Testis (tissue), 3 donors: ENCODE data around the gene MACROD2. TPM values are rescaled to one million over a fixed set of nuclear protein-coding genes. Genes with fewer than 3 reads are reported as not detected.

ENCODE experiments used
- DNase-seq: peaks from one replicate; pipeline ENCODE4 v3.0.0-alpha.2; 2019
- H3K27ac ChIP-seq, 2 donors: fragments of 200-600 bp; sonication (generic); one replicate each; pipeline ENCODE4 v1.5.1; 2019
- H3K27me3 ChIP-seq: fragments of 200-600 bp; sonication (generic); one replicate; pipeline ENCODE4 v1.5.1; 2019
- H3K36me3 ChIP-seq: fragments of 200-600 bp; sonication (generic); one replicate; pipeline ENCODE4 v1.5.1; 2017; ENCODE audit warnings: low read depth; ENCODE audit errors: missing control alignments
- H3K4me1 ChIP-seq: fragments of 200-600 bp; sonication (generic); one replicate; pipeline ENCODE4 v1.5.1; 2019
- H3K4me3 ChIP-seq, 2 donors: fragments of 200-600 bp; sonication (generic); one replicate each; pipeline ENCODE4 v1.5.1; 2017 to 2019
- H3K9me3 ChIP-seq: fragments of 200-600 bp; sonication (generic); one replicate; pipeline ENCODE4 v1.5.1; 2017
- CTCF ChIP-seq, 3 experiments: fragments of 450-650 bp in 2 of 3; fragments of 200-600 bp in 1 of 3; sonication (generic) in 1 of 3; IDR thresholded peaks; one replicate each; pipeline ENCODE4 v1.5.1; 2016 to 2019; ENCODE audit warnings: antibody characterized with exemption in 3 of 3, mild to moderate bottlenecking in 2 of 3, moderate library complexity in 1 of 3
- POLR2A ChIP-seq: fragments of 450-650 bp; IDR thresholded peaks from one replicate; pipeline ENCODE4 v1.6.1; 2017; ENCODE audit warnings: antibody characterized with exemption, mild to moderate bottlenecking, moderate library complexity
- WGBS, 2 donors: methylation state at CpG; one replicate each; pipeline ENCODE4 v1.1.5; 2018; 5-methylcytosine and 5-hydroxymethylcytosine counted together
- intact Hi-C: fragments of 100-400 bp; cut with DNase I; formaldehyde crosslinking; loops from one replicate; pipeline ENCODE4 v1.15.1; 2023; ENCODE audit warnings: low total_unique reads
- polyA plus RNA-seq: library from polyadenylated mRNA; stranded (reverse); fragments of 350-450 nt; fragmentation: Illumina TruSeq; extraction: RNeasy Lipid Tissue Mini Kit (QIAGEN cat#74804); gene quantifications from one replicate; pipeline ENCODE4 v1.2.3, GENCODE V29; 2014; ENCODE audit warnings: low read depth, low replicate concordance; ENCODE audit not compliant: insufficient read depth
- total RNA-seq, 2 donors: library from RNA; depleted of rRNA; stranded (reverse); fragments of >200 nt; gene quantifications; one replicate each; pipeline ENCODE4 v1.2.3, GENCODE V29; 2016

Gene MACROD2
- total and polyA plus RNA-seq, 3 donors from 2014 or later = 12.6 to 20.6 (median 16.8) TPM

- no peaks in the 10 kb centered on the region for H3K36me3 ChIP-seq
- WGBS, 2 donors = 84 to 100% methylated on average over 2 of the region's 2 CpGs
- no peaks in the 10 kb centered on the region for H3K27me3 ChIP-seq
- no peak for DNase-seq
- no peaks in the 10 kb centered on the region for H3K9me3 ChIP-seq
- H3K4me3 ChIP-seq = no peak overlapping the region
- no peak overlapping the region for H3K27ac ChIP-seq
- TF ChIP-seq CTCF (IDR thresholded peaks at IDR 0.05) = no peak
- TF ChIP-seq POLR2A = no peak
- no peaks in the 10 kb centered on the region for H3K4me1 ChIP-seq
- intact Hi-C loops = no loop called here
These were observed 512.4 kb downstream of the MACROD2 start for GRCh38 chr20:14507711-14508110.

DNA sequence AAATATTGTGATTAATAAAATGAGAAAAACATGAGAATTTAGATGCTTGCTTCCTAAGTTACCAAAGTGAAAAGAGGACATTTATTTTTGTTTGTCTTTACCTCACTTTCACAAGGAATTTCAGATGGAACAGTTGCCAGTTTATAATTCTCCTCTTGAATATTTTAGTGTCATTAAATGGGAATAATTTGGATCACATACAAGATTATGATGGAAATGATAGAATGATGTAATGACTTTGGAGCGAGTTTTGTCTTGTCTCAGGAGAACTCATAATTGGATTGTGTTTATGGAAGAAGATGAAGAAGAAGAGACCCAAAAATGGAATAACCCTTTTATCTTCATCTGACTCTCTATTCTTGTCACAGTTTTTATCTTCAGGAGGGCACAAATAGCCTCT is 515.0 kb downstream of the MACROD2 start:
- no peak overlapping the region for H3K4me3 ChIP-seq
- H3K9me3 ChIP-seq = no peaks in the 10 kb centered on the region
- TF ChIP-seq POLR2A (no peak), CTCF (IDR thresholded peaks at IDR 0.05) (no peak)
- DNase-seq = no peak
- H3K36me3 ChIP-seq = no peaks in the 10 kb centered on the region
- 59 to 88% methylated on average over 1 of the region's 1 CpG for WGBS, 2 donors
- no peaks in the 10 kb centered on the region for H3K4me1 ChIP-seq
- intact Hi-C loops = no loop called here
- H3K27me3 ChIP-seq = no peaks in the 10 kb centered on the region
- no peak overlapping the region for H3K27ac ChIP-seq

DNA sequence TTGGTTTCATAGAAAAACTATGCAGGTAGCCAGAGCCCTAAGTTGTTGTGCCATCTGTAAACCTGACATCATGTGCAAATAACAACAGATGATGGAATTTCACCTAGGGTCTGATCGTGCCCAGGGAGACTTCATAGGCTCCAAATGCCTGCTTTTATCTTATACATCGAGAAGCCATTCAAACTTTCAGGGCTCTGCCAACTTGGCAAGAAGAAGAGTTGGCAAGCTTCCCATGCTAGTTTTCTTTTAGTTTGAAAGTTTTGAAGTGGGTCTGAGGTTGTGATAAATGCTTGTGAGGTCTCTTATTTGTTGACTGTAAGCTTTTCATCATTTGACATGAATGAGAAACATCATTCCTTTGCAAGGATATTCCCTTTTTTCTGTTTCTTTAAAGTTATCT is 517.5 kb downstream of the MACROD2 start:
- TF ChIP-seq POLR2A = no peak
- no peak for TF ChIP-seq CTCF (IDR thresholded peaks at IDR 0.05)
- no peak for DNase-seq
- Histone ChIP-seq H3K36me3 (no peaks in the 10 kb centered on the region), H3K4me1 (no peaks in the 10 kb centered on the region), H3K9me3 (no peaks in the 10 kb centered on the region), H3K27me3 (no peaks in the 10 kb centered on the region), H3K27ac (no peak overlapping the region), H3K4me3 (no peak overlapping the region)
- 19 to 22% methylated on average over 2 of the region's 2 CpGs for whole genome bisulfite sequencing, 2 donors
- intact Hi-C loops = no loop called here

- 88 to 96% methylated on average over 1 of the region's 1 CpG for WGBS, 2 donors
- intact Hi-C loops = no loop called here
These were observed 523.3 kb downstream of the MACROD2 start for GRCh38 chr20:14518648-14519047.

More at GRCh38 chr20:14518648-14519047, 523.3 kb downstream of the MACROD2 start:
- Histone ChIP-seq H3K4me1 (no peaks in the 10 kb centered on the region), H3K4me3 (no peak overlapping the region), H3K27ac (no peak overlapping the region), H3K27me3 (no peaks in the 10 kb centered on the region), H3K9me3 (no peaks in the 10 kb centered on the region), H3K36me3 (no peaks in the 10 kb centered on the region)
- DNase-seq = no peak
- no peak for TF ChIP-seq POLR2A
- TF ChIP-seq CTCF (IDR thresholded peaks at IDR 0.05) = no peak
